GM18858 (cell line): ENCODE data around the gene SRRM2.

ENCODE experiments used
- ATAC-seq: cut with Tn5 transposase; IDR thresholded peaks from one replicate; pipeline ENCODE4 v1.9.1; 2021; ENCODE audit not compliant: unreplicated experiment

The SRRM2 gene

GRCh38 chr16:2752035-2752849 is at the start of gene SRRM2:
Gene SRRM2, plus strand, starts transcription at chr16:2752638. Its CDS starts 3,727 bp downstream, at chr16:2756365.
- peak; percentile 74 for ATAC-seq

- ATAC-seq, result no peak
Measured at GRCh38 chr16:2702871-2703745, 49.3 kb upstream of the SRRM2 start.

GRCh38 chr16:2704166-2704982 is 48.1 kb upstream of the SRRM2 start:
- ATAC-seq, result no peak

GRCh38 chr16:2704983-2705275 is 47.5 kb upstream of the SRRM2 start:
- ATAC-seq, result no peak

GRCh38 chr16:2705351-2705750 is 47.1 kb upstream of the SRRM2 start:
- no peak for ATAC-seq

GRCh38 chr16:2706085-2706484 is 46.4 kb upstream of the SRRM2 start:
- ATAC-seq, result no peak

- no peak for ATAC-seq
Measured at GRCh38 chr16:2706611-2707311, 45.7 kb upstream of the SRRM2 start.

- ATAC-seq, result no peak
Measured at GRCh38 chr16:2707368-2708289, 44.8 kb upstream of the SRRM2 start.

GRCh38 chr16:2708290-2708639 is 44.2 kb upstream of the SRRM2 start:
- ATAC-seq, result no peak

GRCh38 chr16:2708955-2709587 is 43.4 kb upstream of the SRRM2 start:
- no peak for ATAC-seq

- ATAC-seq, result no peak
Measured at GRCh38 chr16:2709588-2709984, 42.9 kb upstream of the SRRM2 start.

GRCh38 chr16:2710021-2710710 is 42.3 kb upstream of the SRRM2 start:
- no peak for ATAC-seq

GRCh38 chr16:2710711-2711231 is 41.7 kb upstream of the SRRM2 start:
- ATAC-seq, result no peak

GRCh38 chr16:2711370-2712062 is 40.9 kb upstream of the SRRM2 start:
- no peak for ATAC-seq

GRCh38 chr16:2712063-2712441 is 40.4 kb upstream of the SRRM2 start:
- no peak for ATAC-seq

GRCh38 chr16:2712546-2712945 is 39.9 kb upstream of the SRRM2 start:
- no peak for ATAC-seq

GRCh38 chr16:2713523-2713922 is 38.9 kb upstream of the SRRM2 start:
- no peak for ATAC-seq
